Vagina (tissue), 2 donors: ENCODE measurements around the gene PIK3CB.
"Not testable (repeated sequence)": the region's sequence is repeated elsewhere in the genome, so short reads cannot be mapped to it uniquely, and the experiment has no call there.

Source experiments
- CTCF ChIP-seq, 3 experiments: fragments of 450-650 bp in 2 of 3; fragments of 200-600 bp in 1 of 3; sonication (generic) in 1 of 3; IDR thresholded peaks; one replicate each; pipeline ENCODE4 v1.5.1; 2017 to 2019; ENCODE audit warnings: antibody characterized with exemption in 3 of 3, mild to moderate bottlenecking in 2 of 3, moderate library complexity in 2 of 3
- POLR2A ChIP-seq, 2 donors: fragments of 450-650 bp; IDR thresholded peaks; one replicate each; pipeline ENCODE4 v1.6.1; 2017; ENCODE audit warnings: antibody characterized with exemption in 2 of 2, mild to moderate bottlenecking in 2 of 2, moderate library complexity in 2 of 2

- not testable (repeated sequence) for TF ChIP-seq CTCF, POLR2A (IDR thresholded peaks at IDR 0.05)
Observed at GRCh38 chr3:138820379-138820778, 14.3 kb downstream of the PIK3CB start.
